BLaER1 (cell line): ENCODE measurements around the gene ADCY4.
A peak's percentile ranks its signal among the peaks of the same experiment; 100 is the strongest.

ENCODE experiments used
- H3K27ac ChIP-seq: shearing (Covaris generic); formaldehyde crosslinking; 2 replicates; pipeline ENCODE4 v1.8.1; 2022
- H3K27me3 ChIP-seq: shearing (Covaris generic); formaldehyde crosslinking; 2 replicates; pipeline ENCODE4 v1.8.1; 2022
- H3K36me3 ChIP-seq: shearing (Covaris generic); formaldehyde crosslinking; 2 replicates; pipeline ENCODE4 v1.8.1; 2022
- H3K4me1 ChIP-seq: shearing (Covaris generic); formaldehyde crosslinking; 2 replicates; pipeline ENCODE4 v1.8.1; 2022
- H3K4me2 ChIP-seq: shearing (Covaris generic); formaldehyde crosslinking; 2 replicates; pipeline ENCODE4 v1.8.1; 2022
- H3K4me3 ChIP-seq: shearing (Covaris generic); formaldehyde crosslinking; 2 replicates; pipeline ENCODE4 v1.8.1; 2022
- H3K9ac ChIP-seq: shearing (Covaris generic); formaldehyde crosslinking; 2 replicates; pipeline ENCODE4 v1.8.1; 2022
- H3K9me3 ChIP-seq: shearing (Covaris generic); formaldehyde crosslinking; 2 replicates; pipeline ENCODE4 v1.8.1; 2022
- H4K20me1 ChIP-seq: shearing (Covaris generic); formaldehyde crosslinking; 2 replicates; pipeline ENCODE4 v1.8.1; 2022
- Cebpa-rat ChIP-seq: shearing (Covaris generic); IDR thresholded peaks from 2 replicates; pipeline ENCODE4 v1.8.1; 2022

The ADCY4 gene

GRCh38 chr14:24300326-24300980 lies 34.4 kb downstream of the ADCY4 start:
- peak overlapping the region; percentile 87 for H3K4me3 ChIP-seq
- peaks cover 25% of the 10 kb centered on the region for H4K20me1 ChIP-seq
- peak overlapping the region; percentile 99 for H3K4me2 ChIP-seq
- peaks cover 56% of the 10 kb centered on the region for H3K36me3 ChIP-seq
- peaks cover 53% of the 10 kb centered on the region for H3K4me1 ChIP-seq
- no peaks in the 10 kb centered on the region for H3K9me3 ChIP-seq
- TF ChIP-seq Cebpa-rat = no peak
- H3K27me3 ChIP-seq = no peaks in the 10 kb centered on the region
- peak overlapping the region; percentile 76 for H3K27ac ChIP-seq
- peak overlapping the region; percentile 88 for H3K9ac ChIP-seq

GRCh38 chr14:24299255-24300191 lies 35.3 kb downstream of the ADCY4 start, which contains the start of the genes DHRS1 and NOP9:
Gene DHRS1, minus strand, starts transcription at chr14:24299780. Its CDS starts 674 bp downstream, at chr14:24299106.
Gene NOP9, plus strand, starts transcription at chr14:24299850. Its CDS starts 105 bp downstream, at chr14:24299955.
- Histone ChIP-seq H3K4me1 (peaks cover 53% of the 10 kb centered on the region), H3K27ac (peak within 1 kb of the TSS; percentile 76), H3K4me3 (peak within 1 kb of the TSS; percentile 87)

GRCh38 chr14:24298892-24299254 lies 36.0 kb downstream of the ADCY4 start:
- Histone ChIP-seq H3K36me3 (peaks cover 44% of the 10 kb centered on the region), H3K4me2 (peak overlapping the region; percentile 99), H3K9me3 (no peaks in the 10 kb centered on the region), H3K27me3 (no peaks in the 10 kb centered on the region), H4K20me1 (peaks cover 25% of the 10 kb centered on the region), H3K4me1 (peaks cover 53% of the 10 kb centered on the region), H3K4me3 (peak overlapping the region; percentile 87), H3K9ac (peak overlapping the region; percentile 88), H3K27ac (peak overlapping the region; percentile 76; the same call in 1 of the 2 replicates)
- TF ChIP-seq Cebpa-rat = no peak

More at GRCh38 chr14:24299255-24300191, 35.3 kb downstream of the ADCY4 start, which contains the start of the genes DHRS1 and NOP9:
- TF ChIP-seq Cebpa-rat = no peak
- Histone ChIP-seq H3K4me2 (peak within 1 kb of the TSS; percentile 99), H3K36me3 (peaks cover 50% of the 10 kb centered on the region), H4K20me1 (peaks cover 25% of the 10 kb centered on the region), H3K9me3 (no peaks in the 10 kb centered on the region), H3K27me3 (no peaks in the 10 kb centered on the region), H3K9ac (peak within 1 kb of the TSS; percentile 88)

GRCh38 chr14:24297190-24297964 lies 37.5 kb downstream of the ADCY4 start:
- peaks cover 41% of the 10 kb centered on the region for H3K36me3 ChIP-seq
- H3K27me3 ChIP-seq = no peaks in the 10 kb centered on the region
- 0 out of 2 replicates have a peak overlapping the region, but pooled peaks have one; percentile 57 for H3K9ac ChIP-seq
- no peak overlapping the region for H3K27ac ChIP-seq
- peaks cover 22% of the 10 kb centered on the region for H4K20me1 ChIP-seq
- peak overlapping the region; percentile 62 for H3K4me2 ChIP-seq
- H3K9me3 ChIP-seq = no peaks in the 10 kb centered on the region
- peaks cover 53% of the 10 kb centered on the region for H3K4me1 ChIP-seq
- no peak for TF ChIP-seq Cebpa-rat
- no peak overlapping the region for H3K4me3 ChIP-seq

GRCh38 chr14:24296341-24297157 lies 38.3 kb downstream of the ADCY4 start:
- Histone ChIP-seq H3K27me3 (no peaks in the 10 kb centered on the region), H4K20me1 (peaks cover 15% of the 10 kb centered on the region), H3K4me3 (no peak overlapping the region), H3K9ac (peak overlapping the region; percentile 57), H3K4me1 (peaks cover 50% of the 10 kb centered on the region), H3K4me2 (peak overlapping the region; percentile 62), H3K36me3 (peaks cover 41% of the 10 kb centered on the region), H3K27ac (peak overlapping the region; percentile 5; the same call in 1 of the 2 replicates), H3K9me3 (no peaks in the 10 kb centered on the region)
- no peak for TF ChIP-seq Cebpa-rat

- Histone ChIP-seq H3K9me3 (no peaks in the 10 kb centered on the region), H3K36me3 (peaks cover 57% of the 10 kb centered on the region), H3K27me3 (no peaks in the 10 kb centered on the region), H3K9ac (no peak overlapping the region), H3K4me1 (peaks cover 29% of the 10 kb centered on the region), H3K27ac (no peak overlapping the region), H3K4me2 (no peak overlapping the region), H4K20me1 (no peaks in the 10 kb centered on the region), H3K4me3 (no peak overlapping the region)
- no peak for TF ChIP-seq Cebpa-rat
These were observed 41.3 kb downstream of the ADCY4 start for GRCh38 chr14:24293525-24293924.

- peaks cover 57% of the 10 kb centered on the region for H3K36me3 ChIP-seq
These were observed 42.6 kb downstream of the ADCY4 start for GRCh38 chr14:24292118-24292807.

GRCh38 chr14:24291446-24292117 lies 43.3 kb downstream of the ADCY4 start:
- no peaks in the 10 kb centered on the region for H4K20me1 ChIP-seq
- no peak overlapping the region for H3K4me3 ChIP-seq
- no peak overlapping the region for H3K9ac ChIP-seq
- H3K36me3 ChIP-seq = peaks cover 57% of the 10 kb centered on the region
- no peak for TF ChIP-seq Cebpa-rat
- H3K4me1 ChIP-seq = peaks cover 24% of the 10 kb centered on the region
- no peaks in the 10 kb centered on the region for H3K9me3 ChIP-seq
- no peaks in the 10 kb centered on the region for H3K27me3 ChIP-seq
- no peak overlapping the region for H3K27ac ChIP-seq
- H3K4me2 ChIP-seq = no peak overlapping the region

More at GRCh38 chr14:24292118-24292807, 42.6 kb downstream of the ADCY4 start:
- H3K4me2 ChIP-seq = no peak overlapping the region
- H3K9ac ChIP-seq = no peak overlapping the region
- peaks cover 29% of the 10 kb centered on the region for H3K4me1 ChIP-seq
- no peaks in the 10 kb centered on the region for H4K20me1 ChIP-seq
- no peaks in the 10 kb centered on the region for H3K9me3 ChIP-seq
- no peak for TF ChIP-seq Cebpa-rat
- no peak overlapping the region for H3K27ac ChIP-seq
- no peak overlapping the region for H3K4me3 ChIP-seq
- no peaks in the 10 kb centered on the region for H3K27me3 ChIP-seq
